HepG2 (cell line): Measurements from ENCODE around the gene ARG1. TPM values are rescaled to one million over a fixed set of nuclear protein-coding genes. Genes with fewer than 3 reads are reported as not detected.

Source experiments
- MATR3 ChIP-seq: sonication (generic); formaldehyde crosslinking; IDR thresholded peaks from 2 replicates; pipeline ENCODE4 v1.4.0; 2020; ENCODE audit warnings: missing genetic modification reagents
- MEF2D ChIP-seq: sonication (generic); formaldehyde crosslinking; IDR thresholded peaks from 2 replicates; pipeline ENCODE4 v1.5.1; 2020; ENCODE audit warnings: mild to moderate bottlenecking, missing genetic modification reagents
- NR1H2 ChIP-seq: sonication (generic); formaldehyde crosslinking; IDR thresholded peaks from 2 replicates; pipeline ENCODE4 v1.8.1; 2022; ENCODE audit warnings: low read depth, missing genetic modification reagents, borderline replicate concordance
- PHF5A ChIP-seq: IDR thresholded peaks from one replicate; pipeline ENCODE4 v1.6.1; 2018; ENCODE audit warnings: low read depth, missing genetic modification reagents; ENCODE audit not compliant: unreplicated experiment
- POLR2A ChIP-seq, 2 experiments: IDR thresholded peaks; 2 replicates each; pipeline ENCODE4 v1.6.1; 2011; ENCODE audit warnings: low read depth in 2 of 2, low read length in 2 of 2, mild to moderate bottlenecking in 1 of 2, moderate library complexity in 1 of 2; ENCODE audit not compliant: insufficient read depth in 1 of 2
- PRMT3 ChIP-seq: sonication (generic); formaldehyde crosslinking; IDR thresholded peaks from 2 replicates; pipeline ENCODE4 v1.8.1; 2022; ENCODE audit warnings: low read depth, mild to moderate bottlenecking, moderate library complexity, missing genetic modification reagents, borderline replicate concordance
- REL ChIP-seq: sonication (generic); formaldehyde crosslinking; conservative IDR thresholded peaks from 2 replicates; pipeline ENCODE4 v1.8.0; 2022; ENCODE audit warnings: mild to moderate bottlenecking, missing genetic modification reagents, moderate library complexity
- RXRA ChIP-seq: sonication (generic); formaldehyde crosslinking; IDR thresholded peaks from 2 replicates; pipeline ENCODE4 v1.5.1; 2020; ENCODE audit warnings: missing genetic modification reagents
- SAFB2 ChIP-seq: sonication (generic); formaldehyde crosslinking; IDR thresholded peaks from 2 replicates; pipeline ENCODE4 v1.5.1; 2020; ENCODE audit warnings: missing genetic modification reagents, low read depth, mild to moderate bottlenecking, borderline replicate concordance
- SALL1 ChIP-seq: sonication (generic); formaldehyde crosslinking; IDR thresholded peaks from 2 replicates; pipeline ENCODE4 v1.8.0; 2022; ENCODE audit warnings: mild to moderate bottlenecking, missing genetic modification reagents
- SIX1 ChIP-seq: sonication (generic); formaldehyde crosslinking; IDR thresholded peaks from 2 replicates; pipeline ENCODE4 v1.4.0; 2020; ENCODE audit warnings: missing genetic modification reagents, borderline replicate concordance
- STAG1 ChIP-seq: sonication (generic); formaldehyde crosslinking; IDR thresholded peaks from 2 replicates; pipeline ENCODE4 v1.4.0; 2020; ENCODE audit warnings: missing genetic modification reagents
- SYNCRIP ChIP-seq: fragments of 200-400 bp; formaldehyde crosslinking; IDR thresholded peaks from 2 replicates; pipeline ENCODE4 v1.6.1; 2018; ENCODE audit warnings: mild to moderate bottlenecking, low read depth, low read length; ENCODE audit not compliant: insufficient read depth
- ZNF44 ChIP-seq: sonication (generic); formaldehyde crosslinking; IDR thresholded peaks from 2 replicates; pipeline ENCODE4 v1.5.1; 2020; ENCODE audit warnings: mild to moderate bottlenecking, missing genetic modification reagents
- ZNF446 ChIP-seq: sonication (generic); formaldehyde crosslinking; IDR thresholded peaks from 2 replicates; pipeline ENCODE4 v1.5.0; 2020; ENCODE audit warnings: mild to moderate bottlenecking, missing genetic modification reagents
- ZNF510 ChIP-seq: sonication (generic); formaldehyde crosslinking; IDR thresholded peaks from 2 replicates; pipeline ENCODE4 v1.4.0; 2020; ENCODE audit warnings: low read depth, mild to moderate bottlenecking, missing genetic modification reagents
- ZNF546 ChIP-seq: sonication (generic); formaldehyde crosslinking; conservative IDR thresholded peaks from 2 replicates; pipeline ENCODE4 v1.8.1; 2023; ENCODE audit warnings: mild to moderate bottlenecking, missing genetic modification reagents
- ZNF557 ChIP-seq: sonication (generic); formaldehyde crosslinking; IDR thresholded peaks from 2 replicates; pipeline ENCODE4 v1.4.0; 2020; ENCODE audit warnings: missing genetic modification reagents
- ZNF761 ChIP-seq: sonication (generic); formaldehyde crosslinking; conservative IDR thresholded peaks from 2 replicates; pipeline ENCODE4 v1.4.0; 2020; ENCODE audit warnings: mild to moderate bottlenecking, missing genetic modification reagents
- polyA plus RNA-seq, 8 experiments: library from polyadenylated mRNA; depleted of rRNA in 3 of 8; stranded (reverse) in 7 of 8; unstranded in 1 of 8; fragments of >200 nt; fragmentation: Illumina TruSeq in 4 of 8; extraction: Trizol in 4 of 8; gene quantifications; 2 replicates each; pipeline versions ENCODE4 v1.2.1 to v1.2.3, GENCODE V29; 2011 to 2016; ENCODE audit warnings: low read depth in 4 of 8, missing spikeins in 1 of 8, mixed read lengths in 1 of 8; ENCODE audit not compliant: insufficient read depth in 1 of 8
- total RNA-seq, 5 experiments: library from RNA; depleted of rRNA; stranded (reverse); fragments of >200 nt; fragmentation: Illumina TruSeq; extraction: Trizol; gene quantifications; 2 replicates each; pipeline ENCODE4 v1.2.3, GENCODE V29; 2016; ENCODE audit warnings: low read depth in 1 of 5
- TF ChIP-seq, protein P1 (sequence below): sonication (generic); formaldehyde crosslinking; IDR thresholded peaks from 2 replicates; pipeline ENCODE4 v1.4.0; 2020; ENCODE audit warnings: missing genetic modification reagents
- TF ChIP-seq, protein P2 (sequence below): sonication (generic); formaldehyde crosslinking; IDR thresholded peaks from 2 replicates; pipeline ENCODE4 v1.8.1; 2023; ENCODE audit warnings: missing genetic modification reagents, mild to moderate bottlenecking, borderline replicate concordance
- TF ChIP-seq, protein P3 (sequence below): sonication (generic); formaldehyde crosslinking; IDR thresholded peaks from 2 replicates; pipeline ENCODE4 v1.5.0; 2020; ENCODE audit warnings: missing genetic modification reagents, mild to moderate bottlenecking, borderline replicate concordance
- TF ChIP-seq, protein P4 (sequence below): sonication (generic); formaldehyde crosslinking; IDR thresholded peaks from 2 replicates; pipeline ENCODE4 v1.4.0; 2020; ENCODE audit warnings: missing genetic modification reagents
- TF ChIP-seq, protein P5 (sequence below): sonication (generic); formaldehyde crosslinking; IDR thresholded peaks from 2 replicates; pipeline ENCODE4 v1.8.1; 2023; ENCODE audit warnings: mild to moderate bottlenecking, missing genetic modification reagents, borderline replicate concordance

ARG1 gene
- total and polyA plus RNA-seq, 2 of the 13 experiments (the other 11 are each of a cell fraction or from before 2014, with no cell fraction given), result 2.2 to 11.2 TPM

DNA sequence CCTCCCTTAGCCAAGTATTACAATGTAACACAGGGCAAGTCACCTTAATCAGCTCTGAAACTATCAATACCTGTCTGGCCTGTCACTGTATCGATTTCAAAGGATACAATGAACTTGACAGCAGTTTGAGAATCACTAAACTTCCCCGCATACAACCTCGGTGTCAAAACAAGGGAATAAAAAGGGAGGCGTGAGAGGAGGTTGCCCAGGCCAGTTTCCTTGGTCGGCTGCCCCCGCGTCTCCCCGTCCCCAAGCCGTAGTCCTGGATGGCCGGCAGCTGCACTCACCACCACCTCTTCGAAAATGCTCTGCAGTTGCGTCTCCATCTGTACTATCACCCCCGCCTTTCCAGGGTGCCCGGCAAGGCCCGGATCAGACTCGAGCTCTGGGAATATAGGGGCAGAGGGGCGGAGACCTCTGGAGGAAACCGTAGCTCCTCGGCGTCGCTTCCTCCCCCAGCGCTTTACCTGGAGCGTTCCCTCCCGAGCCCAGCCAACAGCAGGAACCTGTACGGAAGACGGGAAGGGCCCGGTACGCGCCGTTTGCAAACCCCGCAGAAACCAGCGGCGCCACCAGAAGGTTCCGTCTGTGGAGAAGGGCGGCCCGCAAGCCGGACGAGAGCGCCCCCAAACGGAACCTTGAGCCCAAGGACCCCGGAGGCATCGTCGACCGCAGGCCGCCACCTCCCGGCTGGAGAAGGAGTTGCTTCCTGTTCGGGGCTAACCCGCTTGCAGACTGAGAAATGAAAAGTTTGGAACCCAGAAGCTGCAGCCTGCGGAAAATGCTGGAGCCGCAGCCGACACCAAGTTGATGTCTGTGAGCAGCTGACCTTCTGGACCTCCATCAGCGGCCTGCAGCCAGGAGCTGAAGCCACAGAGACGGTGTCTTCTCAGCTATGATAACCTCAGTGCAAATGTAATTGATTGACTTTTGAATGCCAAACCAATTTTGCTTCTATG is 55.0 kb downstream of the ARG1 start, which contains the start of gene MED23 (continued):
- TF ChIP-seq ZNF546 (CRISPR knock-in tag), result peak; percentile 98
- TF ChIP-seq PRMT3 (CRISPR knock-in tag), result peak; percentile 97; the same call in 1 of the 2 replicates
- peak; percentile 99 for TF ChIP-seq SALL1 (CRISPR knock-in tag)
- peak; percentile 99 for TF ChIP-seq ZNF510 (CRISPR knock-in tag)
- no peak for TF ChIP-seq MATR3 (CRISPR knock-in tag)
- peak; percentile 100 for TF ChIP-seq ZNF761 (CRISPR knock-in tag)
- peak; percentile 97 for TF ChIP-seq MEF2D
- TF ChIP-seq STAG1, result peak; percentile 96
- TF ChIP-seq ZNF44 (CRISPR knock-in tag), result peak; percentile 99
- TF ChIP-seq, protein P1, sequence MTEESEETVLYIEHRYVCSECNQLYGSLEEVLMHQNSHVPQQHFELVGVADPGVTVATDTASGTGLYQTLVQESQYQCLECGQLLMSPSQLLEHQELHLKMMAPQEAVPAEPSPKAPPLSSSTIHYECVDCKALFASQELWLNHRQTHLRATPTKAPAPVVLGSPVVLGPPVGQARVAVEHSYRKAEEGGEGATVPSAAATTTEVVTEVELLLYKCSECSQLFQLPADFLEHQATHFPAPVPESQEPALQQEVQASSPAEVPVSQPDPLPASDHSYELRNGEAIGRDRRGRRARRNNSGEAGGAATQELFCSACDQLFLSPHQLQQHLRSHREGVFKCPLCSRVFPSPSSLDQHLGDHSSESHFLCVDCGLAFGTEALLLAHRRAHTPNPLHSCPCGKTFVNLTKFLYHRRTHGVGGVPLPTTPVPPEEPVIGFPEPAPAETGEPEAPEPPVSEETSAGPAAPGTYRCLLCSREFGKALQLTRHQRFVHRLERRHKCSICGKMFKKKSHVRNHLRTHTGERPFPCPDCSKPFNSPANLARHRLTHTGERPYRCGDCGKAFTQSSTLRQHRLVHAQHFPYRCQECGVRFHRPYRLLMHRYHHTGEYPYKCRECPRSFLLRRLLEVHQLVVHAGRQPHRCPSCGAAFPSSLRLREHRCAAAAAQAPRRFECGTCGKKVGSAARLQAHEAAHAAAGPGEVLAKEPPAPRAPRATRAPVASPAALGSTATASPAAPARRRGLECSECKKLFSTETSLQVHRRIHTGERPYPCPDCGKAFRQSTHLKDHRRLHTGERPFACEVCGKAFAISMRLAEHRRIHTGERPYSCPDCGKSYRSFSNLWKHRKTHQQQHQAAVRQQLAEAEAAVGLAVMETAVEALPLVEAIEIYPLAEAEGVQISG (CRISPR knock-in tag), result peak; percentile 99
- TF ChIP-seq ZNF557 (CRISPR knock-in tag), result peak; percentile 98
- TF ChIP-seq, protein P2, sequence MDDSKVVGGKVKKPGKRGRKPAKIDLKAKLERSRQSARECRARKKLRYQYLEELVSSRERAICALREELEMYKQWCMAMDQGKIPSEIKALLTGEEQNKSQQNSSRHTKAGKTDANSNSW (CRISPR knock-in tag), result peak; percentile 41; the same call in 1 of the 2 replicates
- peak; percentile 99; the same call in 1 of the 2 replicates for TF ChIP-seq SAFB2 (CRISPR knock-in tag)
- TF ChIP-seq SIX1 (CRISPR knock-in tag), result peak; percentile 80
- TF ChIP-seq RXRA (CRISPR knock-in tag), result peak; percentile 96
- 0 out of 2 replicates have a peak, but pooled peaks have one; percentile 29 for TF ChIP-seq ZNF446 (CRISPR knock-in tag)
- TF ChIP-seq, protein P3, sequence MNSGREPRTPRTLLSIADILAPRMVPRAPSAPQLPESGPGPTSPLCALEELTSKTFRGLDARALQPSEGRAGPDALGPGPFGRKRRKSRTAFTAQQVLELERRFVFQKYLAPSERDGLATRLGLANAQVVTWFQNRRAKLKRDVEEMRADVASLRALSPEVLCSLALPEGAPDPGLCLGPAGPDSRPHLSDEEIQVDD (CRISPR knock-in tag), result peak; percentile 62; the same call in 1 of the 2 replicates
- TF ChIP-seq, protein P4, sequence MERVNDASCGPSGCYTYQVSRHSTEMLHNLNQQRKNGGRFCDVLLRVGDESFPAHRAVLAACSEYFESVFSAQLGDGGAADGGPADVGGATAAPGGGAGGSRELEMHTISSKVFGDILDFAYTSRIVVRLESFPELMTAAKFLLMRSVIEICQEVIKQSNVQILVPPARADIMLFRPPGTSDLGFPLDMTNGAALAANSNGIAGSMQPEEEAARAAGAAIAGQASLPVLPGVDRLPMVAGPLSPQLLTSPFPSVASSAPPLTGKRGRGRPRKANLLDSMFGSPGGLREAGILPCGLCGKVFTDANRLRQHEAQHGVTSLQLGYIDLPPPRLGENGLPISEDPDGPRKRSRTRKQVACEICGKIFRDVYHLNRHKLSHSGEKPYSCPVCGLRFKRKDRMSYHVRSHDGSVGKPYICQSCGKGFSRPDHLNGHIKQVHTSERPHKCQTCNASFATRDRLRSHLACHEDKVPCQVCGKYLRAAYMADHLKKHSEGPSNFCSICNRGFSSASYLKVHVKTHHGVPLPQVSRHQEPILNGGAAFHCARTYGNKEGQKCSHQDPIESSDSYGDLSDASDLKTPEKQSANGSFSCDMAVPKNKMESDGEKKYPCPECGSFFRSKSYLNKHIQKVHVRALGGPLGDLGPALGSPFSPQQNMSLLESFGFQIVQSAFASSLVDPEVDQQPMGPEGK (CRISPR knock-in tag), result peak; percentile 85
- no peak for TF ChIP-seq NR1H2 (CRISPR knock-in tag)
- TF ChIP-seq PHF5A (CRISPR knock-in tag), result peak; percentile 100
- TF ChIP-seq POLR2A (IDR thresholded peaks at IDR 0.05; ENCODE audit: insufficient read depth in 1 of 2, low read depth in 2 of 2, low read length in 2 of 2), result peak; percentile 86 to 88; a peak in 3 of 4 replicates
- TF ChIP-seq REL, result peak; percentile 90; the same call in 1 of the 2 replicates
- TF ChIP-seq, protein P5, sequence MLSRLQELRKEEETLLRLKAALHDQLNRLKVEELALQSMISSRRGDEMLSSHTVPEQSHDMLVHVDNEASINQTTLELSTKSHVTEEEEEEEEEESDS (CRISPR knock-in tag), result peak; percentile 86; the same call in 1 of the 2 replicates
- no peak for TF ChIP-seq SYNCRIP
